ENCODE measurements around the gene PFKFB2.
A peak's percentile ranks its signal among the peaks of the same experiment; 100 is the strongest.

PFKFB2 gene

DNA sequence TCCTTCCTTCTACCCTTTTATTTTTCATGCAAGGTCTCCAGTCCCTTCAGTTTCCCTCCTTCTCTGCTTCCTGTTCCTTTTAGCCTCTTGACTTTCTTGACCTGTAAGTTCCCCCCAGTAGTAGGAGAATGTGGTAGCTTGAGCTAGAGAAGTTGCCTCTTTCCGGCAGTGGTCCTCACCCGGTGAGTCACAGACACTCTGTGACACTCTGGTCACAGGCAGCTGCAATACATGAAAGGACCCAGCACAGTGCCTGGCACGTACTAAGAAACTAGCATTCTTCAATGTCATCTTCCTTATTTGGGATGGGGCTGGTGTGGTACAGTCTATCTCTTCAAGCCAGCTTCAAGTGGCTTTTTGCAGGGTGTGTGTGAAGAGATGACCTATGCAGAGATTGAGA is 16.0 kb downstream of the PFKFB2 start:
- TF ChIP-seq, protein P1, sequence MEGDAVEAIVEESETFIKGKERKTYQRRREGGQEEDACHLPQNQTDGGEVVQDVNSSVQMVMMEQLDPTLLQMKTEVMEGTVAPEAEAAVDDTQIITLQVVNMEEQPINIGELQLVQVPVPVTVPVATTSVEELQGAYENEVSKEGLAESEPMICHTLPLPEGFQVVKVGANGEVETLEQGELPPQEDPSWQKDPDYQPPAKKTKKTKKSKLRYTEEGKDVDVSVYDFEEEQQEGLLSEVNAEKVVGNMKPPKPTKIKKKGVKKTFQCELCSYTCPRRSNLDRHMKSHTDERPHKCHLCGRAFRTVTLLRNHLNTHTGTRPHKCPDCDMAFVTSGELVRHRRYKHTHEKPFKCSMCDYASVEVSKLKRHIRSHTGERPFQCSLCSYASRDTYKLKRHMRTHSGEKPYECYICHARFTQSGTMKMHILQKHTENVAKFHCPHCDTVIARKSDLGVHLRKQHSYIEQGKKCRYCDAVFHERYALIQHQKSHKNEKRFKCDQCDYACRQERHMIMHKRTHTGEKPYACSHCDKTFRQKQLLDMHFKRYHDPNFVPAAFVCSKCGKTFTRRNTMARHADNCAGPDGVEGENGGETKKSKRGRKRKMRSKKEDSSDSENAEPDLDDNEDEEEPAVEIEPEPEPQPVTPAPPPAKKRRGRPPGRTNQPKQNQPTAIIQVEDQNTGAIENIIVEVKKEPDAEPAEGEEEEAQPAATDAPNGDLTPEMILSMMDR (IDR thresholded peaks at IDR 0.05; ENCODE audit: low read depth, low read length) = no peak
- TF ChIP-seq EZH2phosphoT487 (IDR thresholded peaks at IDR 0.05; ENCODE audit: low read depth) = no peak
- H3K9ac ChIP-seq (ENCODE audit: low read length) = no peak overlapping the region
- peaks cover 25% of the 10 kb centered on the region for H3K36me3 ChIP-seq (replicated peaks; ENCODE audit: low read depth, low read length)

GRCh38 chr1:207069858-207070506 is 16.9 kb downstream of the PFKFB2 start:
- no peaks in the 10 kb centered on the region for H3K79me2 ChIP-seq (ENCODE audit: low read length)
- TF ChIP-seq, protein P1 (IDR thresholded peaks at IDR 0.05; ENCODE audit: low read depth, low read length) = no peak
- H3K36me3 ChIP-seq (replicated peaks; ENCODE audit: low read depth, low read length) = peaks cover 23% of the 10 kb centered on the region
- H3K27me3 ChIP-seq (ENCODE audit: low read depth, low read length) = no peaks in the 10 kb centered on the region
- peaks cover 14% of the 10 kb centered on the region for H3K4me1 ChIP-seq (ENCODE audit: low read length)
- H2AFZ ChIP-seq (ENCODE audit: low read depth, low read length) = no peak overlapping the region
- no peak overlapping the region for H3K4me3 ChIP-seq (ENCODE audit: low read length)
- H3K9ac ChIP-seq (ENCODE audit: low read length) = no peak overlapping the region
- H3K9me3 ChIP-seq (ENCODE audit: insufficient read depth, low read length) = no peaks in the 10 kb centered on the region
- peak overlapping the region; percentile 18 for H3K4me2 ChIP-seq (ENCODE audit: low read length)
- H3K27ac ChIP-seq (ENCODE audit: low read length) = peak overlapping the region; percentile 39
- no peaks in the 10 kb centered on the region for H4K20me1 ChIP-seq (ENCODE audit: insufficient read depth, low read length)

More for the DNA sequence above, 16.0 kb downstream of the PFKFB2 start:
- H2AFZ ChIP-seq (ENCODE audit: low read depth, low read length) = no peak overlapping the region
- H3K9me3 ChIP-seq (ENCODE audit: insufficient read depth, low read length) = no peaks in the 10 kb centered on the region
- no peaks in the 10 kb centered on the region for H3K27me3 ChIP-seq (ENCODE audit: low read depth, low read length)
- no peaks in the 10 kb centered on the region for H3K79me2 ChIP-seq (ENCODE audit: low read length)
- H3K4me3 ChIP-seq (ENCODE audit: low read length) = no peak overlapping the region
- no peak overlapping the region for H3K27ac ChIP-seq (ENCODE audit: low read length)
- H3K4me1 ChIP-seq (ENCODE audit: low read length) = peaks cover 14% of the 10 kb centered on the region
- H4K20me1 ChIP-seq (ENCODE audit: insufficient read depth, low read length) = no peaks in the 10 kb centered on the region
- H3K4me2 ChIP-seq (ENCODE audit: low read length) = no peak overlapping the region

GRCh38 chr1:207070811-207071210 is 17.7 kb downstream of the PFKFB2 start:
- no peaks in the 10 kb centered on the region for H3K79me2 ChIP-seq (ENCODE audit: low read length)
- peaks cover 14% of the 10 kb centered on the region for H3K4me1 ChIP-seq (ENCODE audit: low read length)
- H3K27ac ChIP-seq (ENCODE audit: low read length) = no peak overlapping the region
- H3K9me3 ChIP-seq (ENCODE audit: insufficient read depth, low read length) = no peaks in the 10 kb centered on the region
- no peak overlapping the region for H3K4me3 ChIP-seq (ENCODE audit: low read length)
- no peak overlapping the region for H3K9ac ChIP-seq (ENCODE audit: low read length)
- H4K20me1 ChIP-seq (ENCODE audit: insufficient read depth, low read length) = no peaks in the 10 kb centered on the region
- no peak overlapping the region for H2AFZ ChIP-seq (ENCODE audit: low read depth, low read length)
- TF ChIP-seq, protein P1 (IDR thresholded peaks at IDR 0.05; ENCODE audit: low read depth, low read length) = no peak
- TF ChIP-seq EZH2phosphoT487 (IDR thresholded peaks at IDR 0.05; ENCODE audit: low read depth) = no peak
- H3K4me2 ChIP-seq (ENCODE audit: low read length) = no peak overlapping the region
- peaks cover 22% of the 10 kb centered on the region for H3K36me3 ChIP-seq (replicated peaks; ENCODE audit: low read depth, low read length)
- H3K27me3 ChIP-seq (ENCODE audit: low read depth, low read length) = no peaks in the 10 kb centered on the region

- Histone ChIP-seq H3K4me2 (ENCODE audit: low read length) (no peak overlapping the region), H3K9me3 (ENCODE audit: insufficient read depth, low read length) (no peaks in the 10 kb centered on the region), H3K27ac (ENCODE audit: low read length) (no peak overlapping the region), H3K79me2 (ENCODE audit: low read length) (no peaks in the 10 kb centered on the region), H3K9ac (ENCODE audit: low read length) (no peak overlapping the region), H3K27me3 (ENCODE audit: low read depth, low read length) (no peaks in the 10 kb centered on the region), H3K4me3 (ENCODE audit: low read length) (no peak overlapping the region), H3K36me3 (replicated peaks; ENCODE audit: low read depth, low read length) (peaks cover 22% of the 10 kb centered on the region), H3K4me1 (ENCODE audit: low read length) (peaks cover 14% of the 10 kb centered on the region), H2AFZ (ENCODE audit: low read depth, low read length) (no peak overlapping the region), H4K20me1 (ENCODE audit: insufficient read depth, low read length) (no peaks in the 10 kb centered on the region)
- TF ChIP-seq, protein P1 (IDR thresholded peaks at IDR 0.05; ENCODE audit: low read depth, low read length) = no peak
- TF ChIP-seq EZH2phosphoT487 (IDR thresholded peaks at IDR 0.05; ENCODE audit: low read depth) = no peak
These were observed 18.4 kb downstream of the PFKFB2 start for GRCh38 chr1:207071426-207071825.

Data from OCI-LY3 (cell line).